Common myeloid progenitor, CD34-positive (primary cell): ENCODE data around the gene TCF21.

Experiments
- CTCF ChIA-PET: fragments of 350-600 bp; sonication (Branson Sonifier 250); formaldehyde crosslinking; loops from one replicate; lab custom pipeline; 2021; ENCODE audit warnings: antibody characterized with exemption; lab: Charles Lee
- POLR2A ChIA-PET: fragments of 350-600 bp; sonication (Branson Sonifier 250); formaldehyde crosslinking; loops from one replicate; lab custom pipeline; 2021; ENCODE audit warnings: antibody characterized with exemption; lab: Charles Lee
- DNase-seq, 3 donors: peaks; one replicate each; pipeline versions ENCODE4 v3.0.0 to v3.0.0-alpha.2; 2013
- H3K27ac ChIP-seq, 2 experiments: 1 replicate in 1 of 2; 2 replicates in 1 of 2; pipeline ENCODE4 v1.7.0; 2013; ENCODE audit warnings: inconsistent platforms in 2 of 2, low read length in 2 of 2, mild to moderate bottlenecking in 2 of 2, low read depth in 1 of 2, moderate library complexity in 1 of 2; ENCODE audit not compliant: severe bottlenecking in 2 of 2, insufficient read depth in 1 of 2, poor library complexity in 1 of 2
- H3K27me3 ChIP-seq, 5 experiments: replicated peaks in 2 of 5; 1 replicate in 3 of 5; 2 replicates in 2 of 5; pipeline versions ENCODE4 v1.6.1 to v1.7.0; 2013; ENCODE audit warnings: low read length in 4 of 5, mild to moderate bottlenecking in 2 of 5, moderate library complexity in 2 of 5, inconsistent platforms in 1 of 5; ENCODE audit not compliant: insufficient read depth in 5 of 5, control insufficient read depth in 4 of 5
- H3K36me3 ChIP-seq, 4 experiments: 1 replicate in 2 of 4; 2 replicates in 2 of 4; pipeline versions ENCODE4 v1.6.1 to v1.7.0; 2013; ENCODE audit warnings: low read length in 3 of 4, control low read depth in 1 of 4, mild to moderate bottlenecking in 1 of 4; ENCODE audit not compliant: control insufficient read depth in 4 of 4, insufficient read depth in 4 of 4
- H3K4me1 ChIP-seq, 4 experiments: 1 replicate in 3 of 4; 2 replicates in 1 of 4; pipeline versions ENCODE4 v1.6.1 to v1.7.1; 2013; ENCODE audit warnings: low read length in 3 of 4, mild to moderate bottlenecking in 3 of 4, control low read depth in 1 of 4, inconsistent platforms in 1 of 4, moderate library complexity in 1 of 4; ENCODE audit not compliant: control insufficient read depth in 4 of 4, insufficient read depth in 4 of 4; ENCODE audit errors: control extremely low read depth in 1 of 4
- H3K4me3 ChIP-seq, 7 experiments: 1 replicate in 4 of 7; 2 replicates in 3 of 7; pipeline versions ENCODE4 v1.5.1 to v1.7.0; 2013; ENCODE audit warnings: mild to moderate bottlenecking in 7 of 7, low read length in 6 of 7, moderate library complexity in 6 of 7, inconsistent platforms in 2 of 7, low read depth in 2 of 7, control low read depth in 1 of 7; ENCODE audit not compliant: insufficient read depth in 4 of 7, control insufficient read depth in 1 of 7; ENCODE audit errors: extremely low read depth in 1 of 7
- H3K9me3 ChIP-seq, 5 experiments: 1 replicate in 4 of 5; 2 replicates in 1 of 5; pipeline versions ENCODE4 v1.6.1 to v1.7.1; 2013; ENCODE audit warnings: low read length in 4 of 5, mild to moderate bottlenecking in 2 of 5, inconsistent platforms in 1 of 5, low read depth in 1 of 5, moderate library complexity in 1 of 5; ENCODE audit not compliant: control insufficient read depth in 4 of 5, insufficient read depth in 2 of 5; ENCODE audit errors: control extremely low read depth in 1 of 5
- WGBS: methylation state at CpG from one replicate; pipeline ENCODE4 v1.1.5; 2013; ENCODE audit not compliant: insufficient coverage; 5-methylcytosine and 5-hydroxymethylcytosine counted together

The TCF21 gene

GRCh38 chr6:133871131-133871530 is 17.8 kb upstream of the TCF21 start:
- no peak for DNase-seq
- no peaks in the 10 kb centered on the region for H3K36me3 ChIP-seq
- H3K4me1 ChIP-seq, result no peaks in the 10 kb centered on the region
- ChIA-PET CTCF (no interaction called here), POLR2A (no interaction called here)
- H3K27ac ChIP-seq, result no peak overlapping the region
- H3K27me3 ChIP-seq, result peaks cover 0 to 36% (median 12%) of the 10 kb centered on the region in 5 experiments
- H3K9me3 ChIP-seq, result peaks cover 0 to 3% (median 2%) of the 10 kb centered on the region in 5 experiments
- H3K4me3 ChIP-seq, result no peak overlapping the region

GRCh38 chr6:133873538-133873937 is 15.4 kb upstream of the TCF21 start:
- H3K27me3 ChIP-seq, result peaks cover 0 to 47% (median 22%) of the 10 kb centered on the region in 5 experiments
- H3K4me1 ChIP-seq, result no peaks in the 10 kb centered on the region
- no peaks in the 10 kb centered on the region for H3K36me3 ChIP-seq
- H3K27ac ChIP-seq, result no peak overlapping the region
- POLR2A ChIA-PET, result no interaction called here
- CTCF ChIA-PET, result interaction anchor here (1.2 kb wide), 1 partner anchor 12 kb away, joined by 3 read pairs; no protein-coding TSS in a partner anchor
- 100% methylated on average over 1 of the region's 5 CpGs for WGBS
- DNase-seq, result no peak
- no peak overlapping the region for H3K4me3 ChIP-seq
- H3K9me3 ChIP-seq, result peaks cover 0 to 3% (median 2%) of the 10 kb centered on the region in 5 experiments

- ChIA-PET POLR2A (interaction anchor here (0.6 kb wide), 1 partner anchor 127 kb away, joined by 3 read pairs; no protein-coding TSS in a partner anchor), CTCF (interaction anchor here (1.6 kb wide), 1 partner anchor 63 kb away, joined by 4 read pairs; no protein-coding TSS in a partner anchor)
- no peak overlapping the region for H3K4me3 ChIP-seq
- H3K36me3 ChIP-seq, result no peaks in the 10 kb centered on the region
- 52% methylated on average over 4 of the region's 5 CpGs for WGBS
- H3K4me1 ChIP-seq, result no peaks in the 10 kb centered on the region
- no peak for DNase-seq
- peaks cover 0 to 2% (median 0%) of the 10 kb centered on the region in 5 experiments for H3K9me3 ChIP-seq
- H3K27ac ChIP-seq, result no peak overlapping the region
- peaks cover 0 to 68% (median 34%) of the 10 kb centered on the region in 5 experiments for H3K27me3 ChIP-seq
Observed at GRCh38 chr6:133877116-133877515, 11.8 kb upstream of the TCF21 start.

GRCh38 chr6:133880006-133880405 is 8.9 kb upstream of the TCF21 start:
- no peak for DNase-seq
- no peaks in the 10 kb centered on the region for H3K9me3 ChIP-seq
- H3K27ac ChIP-seq, result no peak overlapping the region
- H3K27me3 ChIP-seq, result peaks cover 4 to 75% (median 37%) of the 10 kb centered on the region in 5 experiments
- H3K4me3 ChIP-seq, result no peak overlapping the region
- H3K36me3 ChIP-seq, result no peaks in the 10 kb centered on the region
- H3K4me1 ChIP-seq, result no peaks in the 10 kb centered on the region
- ChIA-PET CTCF (no interaction called here), POLR2A (interaction anchor here (0.6 kb wide), 1 partner anchor 884 kb away, joined by 3 read pairs; no protein-coding TSS in a partner anchor)

- POLR2A ChIA-PET, result interaction anchor here (0.6 kb wide), 1 partner anchor 885 kb away, joined by 3 read pairs; no protein-coding TSS in a partner anchor
- peaks cover 4 to 78% (median 40%) of the 10 kb centered on the region in 5 experiments for H3K27me3 ChIP-seq
Observed at GRCh38 chr6:133880896-133881295, 8.0 kb upstream of the TCF21 start.

GRCh38 chr6:133886104-133886775 is 2.7 kb upstream of the TCF21 start:
- WGBS, result 100% methylated on average over 1 of the region's 2 CpGs
- POLR2A ChIA-PET, result no interaction called here
- H3K9me3 ChIP-seq, result peaks cover 0 to 3% (median 0%) of the 10 kb centered on the region in 5 experiments
- no peaks in the 10 kb centered on the region for H3K36me3 ChIP-seq
- CTCF ChIA-PET, result interaction anchor here (1.1 kb wide), 1 partner anchor 12 kb away, joined by 3 read pairs; no protein-coding TSS in a partner anchor
- H3K4me1 ChIP-seq, result peaks cover 0 to 10% (median 4%) of the 10 kb centered on the region in 4 experiments
- H3K27me3 ChIP-seq, result peaks cover 27 to 95% (median 59%) of the 10 kb centered on the region in 5 experiments
- H3K4me3 ChIP-seq, result no peak overlapping the region
- no peak overlapping the region for H3K27ac ChIP-seq
- DNase-seq, result no peak

More at GRCh38 chr6:133880896-133881295, 8.0 kb upstream of the TCF21 start:
- no peaks in the 10 kb centered on the region for H3K9me3 ChIP-seq
- no peak for DNase-seq
- CTCF ChIA-PET, result interaction anchor here (0.6 to 1.2 kb wide), 2 partner anchors 41 to 63 kb away, joined by 3 read pairs; no protein-coding TSS in a partner anchor
- no peaks in the 10 kb centered on the region for H3K36me3 ChIP-seq
- no peak overlapping the region for H3K27ac ChIP-seq
- H3K4me3 ChIP-seq, result no peak overlapping the region
- H3K4me1 ChIP-seq, result no peaks in the 10 kb centered on the region
- 100% methylated on average over 1 of the region's 2 CpGs for WGBS
